GM12878 (cell line): Measurements from ENCODE around the gene NAT10. TPM values are rescaled to one million over a fixed set of nuclear protein-coding genes. Genes with fewer than 3 reads are reported as not detected.

Source experiments
- BHLHE40 ChIP-seq, 2 experiments: fragments of 450-650 bp in 1 of 2; IDR thresholded peaks; 2 replicates each; pipeline ENCODE4 v1.6.1; 2011 to 2017; ENCODE audit warnings: low read depth in 2 of 2, borderline replicate concordance in 1 of 2, improper control_type of control experiment in 1 of 2, low read length in 1 of 2, mild to moderate bottlenecking in 1 of 2
- EGR1 ChIP-seq, 2 experiments: IDR thresholded peaks; 1 replicate in 1 of 2; 2 replicates in 1 of 2; pipeline ENCODE4 v1.6.1; 2011 to 2012; ENCODE audit warnings: low read depth in 2 of 2, low read length in 2 of 2, borderline replicate concordance in 1 of 2, mild to moderate bottlenecking in 1 of 2, moderate library complexity in 1 of 2
- ETV6 ChIP-seq, 2 experiments: fragments of 450-650 bp in 1 of 2; IDR thresholded peaks in 1 of 2; conservative IDR thresholded peaks in 1 of 2; 2 replicates each; pipeline ENCODE4 v1.6.1; 2014; ENCODE audit warnings: antibody characterized with exemption in 1 of 2, borderline replicate concordance in 1 of 2, low read depth in 1 of 2, mild to moderate bottlenecking in 1 of 2, moderate library complexity in 1 of 2
- IKZF2 ChIP-seq, 2 experiments: fragments of 450-650 bp; IDR thresholded peaks; 2 replicates each; pipeline ENCODE4 v1.6.1; 2017; ENCODE audit warnings: mild to moderate bottlenecking in 2 of 2, moderate library complexity in 2 of 2
- JUND ChIP-seq: IDR thresholded peaks from 2 replicates; pipeline ENCODE4 v1.6.1; 2012; ENCODE audit warnings: low read depth, mild to moderate bottlenecking, low read length, improper control_type of control experiment, moderate library complexity
- MEF2B ChIP-seq: fragments of 450-650 bp; IDR thresholded peaks from 2 replicates; pipeline ENCODE4 v1.6.1; 2018; ENCODE audit warnings: mild to moderate bottlenecking, moderate library complexity; ENCODE audit not compliant: partially characterized antibody, poor library complexity, severe bottlenecking
- polyA plus RNA-seq, 11 experiments: library from polyadenylated mRNA; depleted of rRNA in 4 of 11; unstranded in 6 of 11; stranded (reverse) in 5 of 11; fragments of >200 nt; fragmentation: Nextera tagmentation in 4 of 11; fragmentation: Illumina TruSeq in 1 of 11; extraction: Ambion mirVana in 4 of 11; extraction: Trizol in 1 of 11; gene quantifications; 1 replicate in 1 of 11; 2 replicates in 10 of 11; pipeline versions ENCODE4 v1.2.1 to v1.2.3, GENCODE V29; 2011 to 2016; ENCODE audit warnings: inconsistent platforms in 2 of 11, missing spikeins in 2 of 11, low read depth in 1 of 11
- total RNA-seq, 4 experiments: library from RNA; depleted of rRNA in 3 of 4; stranded (reverse); fragments of >200 nt in 3 of 4; fragmentation: Illumina TruSeq in 1 of 4; extraction: Trizol in 1 of 4; gene quantifications; 2 replicates each; pipeline versions ENCODE4 v1.2.1 to v1.2.3, GENCODE V29; 2013 to 2021
- TF ChIP-seq, protein P1 (sequence below): fragments of 450-650 bp; IDR thresholded peaks from 2 replicates; pipeline ENCODE4 v1.6.1; 2016; ENCODE audit warnings: mild to moderate bottlenecking, moderate library complexity, borderline replicate concordance

Gene NAT10
- total and polyA plus RNA-seq, 10 of the 15 experiments (the other 5 are each of a cell fraction or from before 2014, with no cell fraction given), result 45.1 to 95.5 (median 72.8) TPM

DNA sequence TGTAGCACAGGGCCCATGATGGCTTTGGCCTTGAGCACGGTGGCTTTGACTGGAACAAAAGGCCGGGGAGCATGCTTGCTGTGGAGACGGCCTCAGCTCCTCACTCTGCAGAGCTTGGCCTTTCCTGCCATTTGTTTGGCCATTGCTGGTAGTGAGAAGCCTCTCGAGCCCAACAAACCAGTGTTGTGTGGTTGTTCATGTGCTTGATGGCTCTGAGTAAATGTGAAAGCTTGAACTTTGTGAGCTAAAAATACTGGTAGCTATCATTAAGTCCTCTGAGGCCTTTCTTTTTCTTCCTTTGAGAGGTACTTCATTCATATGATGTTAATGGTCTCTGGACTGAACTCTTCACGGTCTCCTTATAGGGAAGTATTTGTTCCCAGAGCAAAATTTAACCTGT is 39.6 kb downstream of the NAT10 start (continued):
- peak; percentile 45 to 64; a peak in 2 of 4 replicates for TF ChIP-seq BHLHE40 (IDR thresholded peaks at IDR 0.05; ENCODE audit: borderline replicate concordance in 1 of 2, low read depth in 2 of 2, low read length in 1 of 2)
- peak; percentile 57; the same call in 1 of the 2 replicates for TF ChIP-seq JUND
- no peak for TF ChIP-seq ETV6 (conservative IDR thresholded peaks at IDR 0.05 in 1 of 2, IDR thresholded peaks at IDR 0.05 in 1 of 2; ENCODE audit: borderline replicate concordance in 1 of 2, low read depth in 1 of 2)
- TF ChIP-seq IKZF2 (IDR thresholded peaks at IDR 0.05), result peak in 1 of 2 experiments; percentile 15; a peak in 1 of 4 replicates
- peak; percentile 80 for TF ChIP-seq MEF2B
- no peak for TF ChIP-seq EGR1 (IDR thresholded peaks at IDR 0.05; ENCODE audit: borderline replicate concordance in 1 of 2, low read depth in 2 of 2, low read length in 2 of 2)
- TF ChIP-seq, protein P1, sequence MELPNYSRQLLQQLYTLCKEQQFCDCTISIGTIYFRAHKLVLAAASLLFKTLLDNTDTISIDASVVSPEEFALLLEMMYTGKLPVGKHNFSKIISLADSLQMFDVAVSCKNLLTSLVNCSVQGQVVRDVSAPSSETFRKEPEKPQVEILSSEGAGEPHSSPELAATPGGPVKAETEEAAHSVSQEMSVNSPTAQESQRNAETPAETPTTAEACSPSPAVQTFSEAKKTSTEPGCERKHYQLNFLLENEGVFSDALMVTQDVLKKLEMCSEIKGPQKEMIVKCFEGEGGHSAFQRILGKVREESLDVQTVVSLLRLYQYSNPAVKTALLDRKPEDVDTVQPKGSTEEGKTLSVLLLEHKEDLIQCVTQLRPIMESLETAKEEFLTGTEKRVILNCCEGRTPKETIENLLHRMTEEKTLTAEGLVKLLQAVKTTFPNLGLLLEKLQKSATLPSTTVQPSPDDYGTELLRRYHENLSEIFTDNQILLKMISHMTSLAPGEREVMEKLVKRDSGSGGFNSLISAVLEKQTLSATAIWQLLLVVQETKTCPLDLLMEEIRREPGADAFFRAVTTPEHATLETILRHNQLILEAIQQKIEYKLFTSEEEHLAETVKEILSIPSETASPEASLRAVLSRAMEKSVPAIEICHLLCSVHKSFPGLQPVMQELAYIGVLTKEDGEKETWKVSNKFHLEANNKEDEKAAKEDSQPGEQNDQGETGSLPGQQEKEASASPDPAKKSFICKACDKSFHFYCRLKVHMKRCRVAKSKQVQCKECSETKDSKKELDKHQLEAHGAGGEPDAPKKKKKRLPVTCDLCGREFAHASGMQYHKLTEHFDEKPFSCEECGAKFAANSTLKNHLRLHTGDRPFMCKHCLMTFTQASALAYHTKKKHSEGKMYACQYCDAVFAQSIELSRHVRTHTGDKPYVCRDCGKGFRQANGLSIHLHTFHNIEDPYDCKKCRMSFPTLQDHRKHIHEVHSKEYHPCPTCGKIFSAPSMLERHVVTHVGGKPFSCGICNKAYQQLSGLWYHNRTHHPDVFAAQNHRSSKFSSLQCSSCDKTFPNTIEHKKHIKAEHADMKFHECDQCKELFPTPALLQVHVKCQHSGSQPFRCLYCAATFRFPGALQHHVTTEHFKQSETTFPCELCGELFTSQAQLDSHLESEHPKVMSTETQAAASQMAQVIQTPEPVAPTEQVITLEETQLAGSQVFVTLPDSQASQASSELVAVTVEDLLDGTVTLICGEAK, result no peak
